ENCODE results near the gene GAGE12D. TPM values are rescaled to one million over a fixed set of nuclear protein-coding genes. Genes with fewer than 3 reads are reported as not detected.
"Not testable (repeated sequence)": the region's sequence is repeated elsewhere in the genome, so short reads cannot be mapped to it uniquely, and the experiment has no call there.

The GAGE12D gene
- not detected in 2 replicates for polyA plus RNA-seq (2014; cell fraction: cytosol; rRNA removed)
- polyA plus RNA-seq (2014; cell fraction: nucleus; rRNA removed) = not detected in 2 replicates

DNA sequence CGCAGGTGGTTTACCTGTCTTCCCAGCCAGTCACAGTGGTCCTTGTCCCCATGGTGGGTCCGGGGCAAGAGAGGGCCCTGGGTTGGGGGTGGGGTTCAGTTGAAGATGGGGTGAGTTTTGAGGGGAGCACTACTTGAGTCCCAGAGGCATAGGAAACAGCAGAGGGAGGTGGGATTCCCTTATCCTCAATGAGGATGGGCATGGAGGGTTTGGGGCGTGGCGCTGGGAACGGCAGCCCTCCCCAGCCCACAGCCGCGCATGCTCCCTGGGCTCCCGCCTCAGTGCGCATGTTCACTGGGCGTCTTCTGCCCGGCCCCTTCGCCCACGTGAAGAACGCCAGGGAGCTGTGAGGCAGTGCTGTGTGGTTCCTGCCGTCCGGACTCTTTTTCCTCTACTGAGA lies at the start of gene GAGE12D:
TSS of gene GAGE12D (plus strand) at position 301 of the 400 bp plus-strand sequence. CDS start 1,155 bp downstream, outside the sequence.
- not testable (repeated sequence) for DNase-seq (ENCODE audit: low spot score)

- DNase-seq (ENCODE audit: low spot score) = not testable (repeated sequence)
These were observed 9.7 kb upstream of the GAGE12D start, which contains the start of gene GAGE12C for GRCh38 chrX:49531877-49532276. TSS of gene GAGE12C (plus strand) at chrX:49532177. CDS start at chrX:49533332, 1,155 bp downstream.

- not testable (repeated sequence) for DNase-seq (ENCODE audit: low spot score)
These were observed 9.5 kb downstream of the GAGE12D start, which contains the start of gene GAGE12E for GRCh38 chrX:49550989-49551388. TSS of gene GAGE12E (plus strand) at chrX:49551289. CDS start at chrX:49552444, 1,155 bp downstream.

- DNase-seq (ENCODE audit: low spot score) = not testable (repeated sequence)
These were observed 19.0 kb downstream of the GAGE12D start, which contains the start of gene GAGE12F for GRCh38 chrX:49560542-49560941. TSS of gene GAGE12F (plus strand) at chrX:49560842. CDS start at chrX:49561997, 1,155 bp downstream.

- not testable (repeated sequence) for DNase-seq (ENCODE audit: low spot score)
These were observed 27.2 kb downstream of the GAGE12D start for GRCh38 chrX:49568728-49569127.

GRCh38 chrX:49569152-49569551 lies 27.6 kb downstream of the GAGE12D start:
- DNase-seq (ENCODE audit: low spot score) = not testable (repeated sequence)

- DNase-seq (ENCODE audit: low spot score) = not testable (repeated sequence)
These were observed 28.6 kb downstream of the GAGE12D start, which contains the start of gene GAGE12G for GRCh38 chrX:49570100-49570499. TSS of gene GAGE12G (plus strand) at chrX:49570400. CDS start at chrX:49571555, 1,155 bp downstream.

DNA sequence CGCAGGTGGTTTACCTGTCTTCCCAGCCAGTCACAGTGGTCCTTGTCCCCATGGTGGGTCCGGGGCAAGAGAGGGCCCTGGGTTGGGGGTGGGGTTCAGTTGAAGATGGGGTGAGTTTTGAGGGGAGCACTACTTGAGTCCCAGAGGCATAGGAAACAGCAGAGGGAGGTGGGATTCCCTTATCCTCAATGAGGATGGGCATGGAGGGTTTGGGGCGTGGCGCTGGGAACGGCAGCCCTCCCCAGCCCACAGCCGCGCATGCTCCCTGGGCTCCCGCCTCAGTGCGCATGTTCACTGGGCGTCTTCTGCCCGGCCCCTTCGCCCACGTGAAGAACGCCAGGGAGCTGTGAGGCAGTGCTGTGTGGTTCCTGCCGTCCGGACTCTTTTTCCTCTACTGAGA lies 38.1 kb downstream of the GAGE12D start, which contains the start of gene GAGE12H:
TSS of gene GAGE12H (plus strand) at position 301 of the 400 bp plus-strand sequence. CDS start 1,155 bp downstream, outside the sequence.
- not testable (repeated sequence) for DNase-seq (ENCODE audit: low spot score)

- not testable (repeated sequence) for DNase-seq (ENCODE audit: low spot score)
These were observed 47.7 kb downstream of the GAGE12D start, which contains the start of gene GAGE2A for GRCh38 chrX:49589196-49589595. TSS of gene GAGE2A (plus strand) at chrX:49589496. CDS start at chrX:49590651, 1,155 bp downstream.

DNA sequence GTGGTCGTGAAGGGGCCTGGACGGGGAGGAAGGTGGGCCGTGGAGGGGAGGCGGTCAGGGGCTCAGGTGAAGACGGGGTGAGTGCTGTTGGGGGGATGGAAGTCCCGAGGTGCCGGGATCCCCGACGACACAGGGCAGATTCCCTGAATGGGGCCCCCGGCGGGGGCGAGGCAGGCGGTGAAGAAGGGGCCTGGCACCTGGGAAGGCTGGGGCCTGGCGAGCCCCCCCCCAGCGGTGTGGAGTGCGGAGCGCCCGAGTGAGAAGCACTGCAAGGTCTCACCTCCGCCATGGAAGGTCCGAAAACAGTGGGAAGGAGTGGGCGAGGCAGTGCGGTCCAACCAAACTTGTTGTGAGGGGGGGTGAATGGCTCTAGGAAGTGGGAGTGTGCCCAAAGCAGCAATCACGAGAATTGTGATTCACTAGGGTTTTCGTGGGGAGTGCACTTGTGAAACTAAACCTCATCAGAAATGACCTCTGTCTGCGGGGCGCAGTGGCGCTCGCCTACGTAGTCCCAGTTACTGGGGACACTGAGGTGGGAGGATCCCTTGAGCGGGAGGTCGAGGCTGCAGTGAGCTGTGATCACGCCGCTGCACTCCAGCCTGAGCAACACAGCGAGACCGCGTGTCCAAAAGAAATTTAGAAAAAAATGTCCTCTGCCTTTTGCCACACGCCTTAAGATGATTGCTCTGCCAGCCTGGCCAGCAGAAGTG lies 48.4 kb downstream of the GAGE12D start:
- not testable (repeated sequence) for DNase-seq (ENCODE audit: low spot score)

DNA sequence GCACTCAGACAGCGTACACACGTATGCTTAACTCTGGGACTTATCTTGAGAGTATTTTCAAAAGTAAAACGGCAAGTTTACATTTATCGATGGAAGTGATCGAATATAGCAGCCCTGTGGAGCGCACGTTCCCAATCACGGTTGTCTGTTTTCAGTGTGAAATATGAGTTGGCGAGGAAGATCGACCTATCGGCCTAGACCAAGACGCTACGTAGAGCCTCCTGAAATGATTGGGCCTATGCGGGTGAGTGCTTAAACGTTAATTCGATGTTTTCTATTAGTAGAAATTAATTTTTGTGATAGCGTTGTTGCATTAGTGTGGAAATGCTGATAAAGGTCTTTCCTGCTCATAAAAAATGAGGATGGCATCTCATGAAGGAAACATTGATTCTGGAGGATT lies 49.0 kb downstream of the GAGE12D start:
- DNase-seq (ENCODE audit: low spot score) = not testable (repeated sequence)

Small RNA genes within 50 kb of the gene (small RNA-seq; reads per million reads assigned to genes)
- 0 reads per million in 2 experiments for gene GAGE12B
